Neural progenitor cell (in vitro differentiated cells): ENCODE results near the gene LRP2. TPM values are rescaled to one million over a fixed set of nuclear protein-coding genes. Genes with fewer than 3 reads are reported as not detected.

ENCODE experiments used
- DNase-seq: peaks from one replicate; pipeline ENCODE4 v3.0.0-alpha.2; 2016; ENCODE audit warnings: low spot score
- H2AFZ ChIP-seq: fragments of 200-600 bp; sonication (generic); replicated peaks from 2 replicates; pipeline ENCODE4 v1.6.1; 2016; ENCODE audit warnings: antibody characterized with exemption
- H3F3A ChIP-seq: fragments of 200-600 bp; sonication (generic); 2 replicates; pipeline ENCODE4 v1.6.1; 2016; ENCODE audit warnings: antibody characterized with exemption, low read depth
- H3K27ac ChIP-seq: fragments of 200-600 bp; sonication (generic); 2 replicates; pipeline ENCODE4 v1.5.1; 2016; ENCODE audit warnings: mild to moderate bottlenecking
- H3K27me3 ChIP-seq: fragments of 200-600 bp; sonication (generic); 2 replicates; pipeline ENCODE4 v1.6.1; 2016; ENCODE audit warnings: mild to moderate bottlenecking, moderate library complexity
- H3K36me3 ChIP-seq: fragments of 200-600 bp; sonication (generic); 2 replicates; pipeline ENCODE4 v1.5.1; 2016
- H3K4me1 ChIP-seq: fragments of 200-600 bp; sonication (generic); 2 replicates; pipeline ENCODE4 v1.6.1; 2016; ENCODE audit warnings: mixed run types
- H3K4me2 ChIP-seq: fragments of 200-600 bp; sonication (generic); 2 replicates; pipeline ENCODE4 v1.6.1; 2016
- H3K4me3 ChIP-seq: fragments of 200-600 bp; sonication (generic); 2 replicates; pipeline ENCODE4 v1.5.1; 2016
- H3K79me2 ChIP-seq: fragments of 200-600 bp; sonication (generic); 2 replicates; pipeline ENCODE4 v1.6.1; 2016; ENCODE audit warnings: low read depth
- H3K9ac ChIP-seq: fragments of 200-600 bp; sonication (generic); 2 replicates; pipeline ENCODE4 v1.6.1; 2016
- H3K9me3 ChIP-seq: fragments of 200-600 bp; sonication (generic); 2 replicates; pipeline ENCODE4 v1.5.1; 2016; ENCODE audit warnings: low read depth
- H4K20me1 ChIP-seq: fragments of 200-600 bp; sonication (generic); 2 replicates; pipeline ENCODE4 v1.6.1; 2016; ENCODE audit warnings: low read depth
- H3K27ac Mint-ChIP-seq: 3 replicates; pipeline ENCODE4 v1.8.0; 2021; ENCODE audit warnings: mixed read lengths
- H3K27me3 Mint-ChIP-seq: 2 replicates; pipeline ENCODE4 v1.8.0; 2022; ENCODE audit warnings: low read depth, mild to moderate bottlenecking, inconsistent platforms, moderate library complexity, mixed read lengths; ENCODE audit not compliant: insufficient read depth
- H3K36me3 Mint-ChIP-seq: 3 replicates; pipeline ENCODE4 v1.8.0; 2021; ENCODE audit warnings: mixed read lengths
- H3K4me1 Mint-ChIP-seq: 3 replicates; pipeline ENCODE4 v1.8.0; 2021; ENCODE audit warnings: mixed read lengths
- H3K4me3 Mint-ChIP-seq: 3 replicates; pipeline ENCODE4 v1.8.0; 2021; ENCODE audit warnings: mild to moderate bottlenecking, moderate library complexity, mixed read lengths
- H3K9me3 Mint-ChIP-seq: 3 replicates; pipeline ENCODE4 v1.8.0; 2020; ENCODE audit warnings: mixed read lengths
- EZH2 ChIP-seq: fragments of 200-600 bp; sonication (generic); IDR thresholded peaks from 2 replicates; pipeline ENCODE4 v1.6.1; 2017; ENCODE audit warnings: antibody characterized with exemption, mild to moderate bottlenecking, moderate library complexity
- EZH2phosphoT487 ChIP-seq: fragments of 200-600 bp; sonication (generic); IDR thresholded peaks from 2 replicates; pipeline ENCODE4 v1.6.1; 2017; ENCODE audit warnings: antibody characterized with exemption
- total RNA-seq: library from RNA; depleted of rRNA; stranded (reverse); fragments of >200 nt; gene quantifications from 2 replicates; pipeline ENCODE4 v1.2.3, GENCODE V29; 2015; ENCODE audit warnings: low replicate concordance
- TF ChIP-seq, protein P1 (sequence below): fragments of 200-600 bp; sonication (generic); IDR thresholded peaks from 2 replicates; pipeline ENCODE4 v1.5.1; 2017; ENCODE audit warnings: antibody characterized with exemption, mild to moderate bottlenecking

LRP2 gene
- total RNA-seq, 1 donor from 2014 or later = 143 TPM

DNA sequence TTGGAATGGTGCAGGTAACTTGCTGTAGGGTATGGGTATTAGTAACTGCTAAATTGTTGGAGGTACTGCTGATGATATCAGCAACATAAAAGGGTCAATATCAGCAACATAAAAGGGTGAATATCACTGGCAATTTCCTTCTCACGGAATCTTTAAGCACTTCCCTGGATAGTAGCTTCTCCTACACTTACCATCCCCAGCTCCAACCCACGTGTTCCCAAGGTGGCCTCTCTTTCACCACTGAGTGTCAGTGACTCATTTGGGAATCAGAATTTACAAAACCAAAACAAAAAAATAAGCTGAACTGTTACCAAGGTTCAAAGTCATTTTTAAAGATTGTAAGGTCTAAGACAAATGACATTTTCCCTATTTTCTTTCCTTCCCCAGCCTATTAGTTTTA, 70.8 kb downstream of the LRP2 start:
- Mint-ChIP-seq H3K4me1 (peaks cover 24% of the 10 kb centered on the region), H3K9me3 (no peaks in the 10 kb centered on the region), H3K27me3 (peaks cover 2% of the 10 kb centered on the region), H3K27ac (no peak overlapping the region), H3K36me3 (peaks cover 28% of the 10 kb centered on the region), H3K4me3 (no peak overlapping the region)
- peaks cover 23% of the 10 kb centered on the region for H3K36me3 ChIP-seq
- TF ChIP-seq EZH2phosphoT487 (no peak), EZH2 (no peak)
- TF ChIP-seq, protein P1, sequence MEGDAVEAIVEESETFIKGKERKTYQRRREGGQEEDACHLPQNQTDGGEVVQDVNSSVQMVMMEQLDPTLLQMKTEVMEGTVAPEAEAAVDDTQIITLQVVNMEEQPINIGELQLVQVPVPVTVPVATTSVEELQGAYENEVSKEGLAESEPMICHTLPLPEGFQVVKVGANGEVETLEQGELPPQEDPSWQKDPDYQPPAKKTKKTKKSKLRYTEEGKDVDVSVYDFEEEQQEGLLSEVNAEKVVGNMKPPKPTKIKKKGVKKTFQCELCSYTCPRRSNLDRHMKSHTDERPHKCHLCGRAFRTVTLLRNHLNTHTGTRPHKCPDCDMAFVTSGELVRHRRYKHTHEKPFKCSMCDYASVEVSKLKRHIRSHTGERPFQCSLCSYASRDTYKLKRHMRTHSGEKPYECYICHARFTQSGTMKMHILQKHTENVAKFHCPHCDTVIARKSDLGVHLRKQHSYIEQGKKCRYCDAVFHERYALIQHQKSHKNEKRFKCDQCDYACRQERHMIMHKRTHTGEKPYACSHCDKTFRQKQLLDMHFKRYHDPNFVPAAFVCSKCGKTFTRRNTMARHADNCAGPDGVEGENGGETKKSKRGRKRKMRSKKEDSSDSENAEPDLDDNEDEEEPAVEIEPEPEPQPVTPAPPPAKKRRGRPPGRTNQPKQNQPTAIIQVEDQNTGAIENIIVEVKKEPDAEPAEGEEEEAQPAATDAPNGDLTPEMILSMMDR = no peak
- peaks cover 24% of the 10 kb centered on the region for H3F3A ChIP-seq
- no peaks in the 10 kb centered on the region for H3K27me3 ChIP-seq
- no peak overlapping the region for H3K4me2 ChIP-seq
- no peak for DNase-seq
- H2AFZ ChIP-seq = no peak overlapping the region
- H3K27ac ChIP-seq = no peak overlapping the region
- peaks cover 25% of the 10 kb centered on the region for H3K4me1 ChIP-seq
- no peak overlapping the region for H3K4me3 ChIP-seq
- no peak overlapping the region for H3K9ac ChIP-seq
- peaks cover 31% of the 10 kb centered on the region for H3K79me2 ChIP-seq
- peaks cover 27% of the 10 kb centered on the region for H4K20me1 ChIP-seq
- H3K9me3 ChIP-seq = no peaks in the 10 kb centered on the region

DNA sequence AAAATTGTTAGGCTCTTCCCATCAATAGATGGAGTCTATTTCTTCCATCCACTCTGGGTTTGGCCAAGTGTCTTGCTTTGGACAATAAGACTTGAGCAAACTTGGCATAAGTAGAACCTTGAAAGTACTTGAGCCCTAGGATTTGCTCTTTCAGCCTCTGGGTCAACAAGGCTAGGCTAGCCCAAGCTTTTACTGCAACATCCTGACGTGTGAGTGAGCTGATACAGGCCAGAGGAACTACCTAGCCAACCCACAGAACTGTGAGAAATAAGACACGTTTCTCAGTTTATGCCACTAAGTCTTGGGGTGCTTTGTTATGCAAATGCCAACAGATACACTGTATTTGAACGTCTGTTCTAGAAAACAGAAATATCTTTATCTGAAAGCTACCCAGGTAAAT, 71.9 kb downstream of the LRP2 start:
- Mint-ChIP-seq H3K27me3 (peaks cover 4% of the 10 kb centered on the region), H3K36me3 (peaks cover 28% of the 10 kb centered on the region), H3K4me3 (no peak overlapping the region), H3K27ac (no peak overlapping the region), H3K9me3 (no peaks in the 10 kb centered on the region), H3K4me1 (peaks cover 31% of the 10 kb centered on the region)
- peaks cover 34% of the 10 kb centered on the region for H4K20me1 ChIP-seq
- H3K27ac ChIP-seq = no peak overlapping the region
- no peak for TF ChIP-seq EZH2
- no peak for TF ChIP-seq EZH2phosphoT487
- TF ChIP-seq, protein P1 = no peak
- peaks cover 35% of the 10 kb centered on the region for H3F3A ChIP-seq
- no peak overlapping the region for H3K9ac ChIP-seq
- no peak overlapping the region for H3K4me2 ChIP-seq
- H3K36me3 ChIP-seq = peaks cover 23% of the 10 kb centered on the region
- peaks cover 35% of the 10 kb centered on the region for H3K4me1 ChIP-seq
- no peak overlapping the region for H3K4me3 ChIP-seq
- H3K27me3 ChIP-seq = no peaks in the 10 kb centered on the region
- no peak for DNase-seq
- H2AFZ ChIP-seq = no peak overlapping the region
- H3K79me2 ChIP-seq = peaks cover 21% of the 10 kb centered on the region
- H3K9me3 ChIP-seq = no peaks in the 10 kb centered on the region

DNA sequence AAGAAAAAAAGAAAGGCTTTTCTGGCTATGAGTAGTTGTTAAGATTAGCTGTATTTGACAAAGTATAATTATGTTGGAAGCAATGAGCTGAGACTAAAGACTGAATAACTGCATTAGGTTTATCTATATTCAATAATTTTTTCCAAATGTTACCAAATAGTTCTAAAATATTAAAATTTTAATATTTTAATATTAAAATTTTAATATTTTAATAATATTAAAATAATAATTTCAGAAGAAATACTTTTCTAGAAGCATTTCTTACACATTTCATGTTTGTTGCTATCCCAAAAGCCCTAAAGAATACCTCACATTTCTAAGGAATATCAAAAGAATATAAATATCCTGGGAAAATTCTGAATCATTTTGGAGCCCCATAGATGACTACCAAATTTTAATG, 74.7 kb downstream of the LRP2 start:
- peaks cover 10% of the 10 kb centered on the region for H3K79me2 ChIP-seq
- peak overlapping the region; percentile 65 for H3K4me2 ChIP-seq
- no peak overlapping the region for H3K4me3 ChIP-seq
- peaks cover 39% of the 10 kb centered on the region for H3F3A ChIP-seq
- H3K4me1 ChIP-seq = peaks cover 34% of the 10 kb centered on the region
- Mint-ChIP-seq H3K27ac (no peak overlapping the region), H3K9me3 (peaks cover 4% of the 10 kb centered on the region), H3K27me3 (peaks cover 9% of the 10 kb centered on the region), H3K36me3 (peaks cover 30% of the 10 kb centered on the region), H3K4me1 (peaks cover 44% of the 10 kb centered on the region), H3K4me3 (peak overlapping the region; percentile 8)
- H3K27me3 ChIP-seq = no peaks in the 10 kb centered on the region
- no peak for DNase-seq
- peak overlapping the region; percentile 92 for H3K27ac ChIP-seq
- no peak overlapping the region for H3K9ac ChIP-seq
- H3K36me3 ChIP-seq = peaks cover 40% of the 10 kb centered on the region
- no peaks in the 10 kb centered on the region for H3K9me3 ChIP-seq
- peaks cover 26% of the 10 kb centered on the region for H4K20me1 ChIP-seq
- no peak overlapping the region for H2AFZ ChIP-seq
- TF ChIP-seq EZH2phosphoT487 = no peak
- TF ChIP-seq, protein P1 = no peak
- TF ChIP-seq EZH2 = no peak
